GM15510 (cell line): ENCODE results near the gene SH3PXD2A.

Experiments used
- POLR2A ChIP-seq: IDR thresholded peaks from 3 replicates; pipeline ENCODE4 v1.6.1; 2011; ENCODE audit warnings: borderline replicate concordance; ENCODE audit not compliant: insufficient read length; ENCODE audit errors: extremely low read depth

SH3PXD2A gene

DNA sequence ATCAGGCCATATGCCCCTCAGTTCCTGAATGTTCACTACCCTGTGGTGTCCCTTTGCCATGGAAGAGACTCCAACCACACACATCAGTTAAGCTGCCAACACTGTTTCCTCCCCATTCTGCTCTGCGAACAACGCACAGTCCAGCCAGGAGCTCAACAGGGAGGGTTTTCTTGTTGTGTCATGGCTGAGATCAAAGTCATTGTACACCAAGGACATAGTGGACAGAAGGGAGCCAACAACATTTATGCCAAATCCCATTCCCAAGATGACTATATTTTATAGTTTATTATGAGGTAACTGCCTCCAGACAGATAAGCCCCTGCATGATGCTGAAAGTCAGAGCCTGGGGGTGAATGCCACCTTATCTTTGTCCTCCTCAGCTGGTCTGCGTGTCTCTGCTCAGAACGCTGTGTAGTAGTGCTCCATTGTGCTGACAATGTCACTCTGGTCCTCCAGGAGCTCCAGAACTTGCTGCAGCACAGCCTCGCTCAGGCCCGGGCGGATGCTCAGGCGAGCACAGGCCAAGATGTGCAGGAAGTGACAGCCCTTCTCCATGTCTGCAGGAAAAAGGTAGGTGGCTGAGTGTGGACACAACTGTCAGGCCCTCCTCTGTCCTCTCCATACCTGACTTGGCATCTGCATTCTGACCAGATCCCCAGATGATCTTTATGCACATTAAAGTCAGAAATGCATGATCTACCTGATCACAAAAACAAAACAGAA lies 27.1 kb upstream of the SH3PXD2A start:
- TF ChIP-seq POLR2A = no peak

DNA sequence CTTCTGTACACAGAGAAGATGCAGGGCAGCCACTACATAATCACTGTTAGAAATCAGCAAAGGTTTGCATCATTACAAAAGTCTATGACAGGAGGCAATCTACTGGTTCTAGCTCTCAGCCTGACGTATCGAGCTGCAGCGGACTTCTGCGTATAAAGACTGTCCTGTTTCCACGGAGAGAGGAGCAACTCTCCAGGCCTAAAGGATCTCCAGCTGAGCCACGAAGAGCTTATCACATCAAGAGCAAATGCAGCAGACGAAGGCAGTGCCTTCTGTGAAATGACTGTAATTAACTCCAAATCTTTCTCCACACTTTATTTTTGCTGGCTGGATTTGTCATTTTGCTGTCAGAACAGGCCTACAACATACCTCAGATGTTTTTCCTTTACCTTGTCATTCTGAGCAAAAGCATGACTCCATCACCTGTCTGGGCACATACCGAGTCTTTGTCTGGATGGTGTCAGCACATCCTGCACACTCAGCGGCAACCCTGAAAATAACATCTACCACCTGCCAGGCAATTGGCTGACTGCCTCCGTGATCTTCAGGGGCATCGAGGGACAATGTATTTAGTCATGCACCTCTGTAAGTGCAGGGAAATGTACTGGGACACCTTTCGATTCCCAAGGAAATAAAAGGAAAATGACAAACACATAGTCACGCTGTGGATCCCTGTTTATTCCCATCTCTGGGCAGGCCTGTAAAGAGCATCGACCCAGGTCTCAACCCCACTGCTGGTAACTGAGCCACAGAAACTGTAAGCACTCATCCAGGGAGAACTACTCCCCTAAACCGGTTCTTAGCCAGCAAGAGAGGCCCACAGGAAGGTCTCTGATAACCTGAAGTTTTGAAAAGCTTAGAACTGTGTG lies 26.3 kb upstream of the SH3PXD2A start:
- TF ChIP-seq POLR2A = no peak

DNA sequence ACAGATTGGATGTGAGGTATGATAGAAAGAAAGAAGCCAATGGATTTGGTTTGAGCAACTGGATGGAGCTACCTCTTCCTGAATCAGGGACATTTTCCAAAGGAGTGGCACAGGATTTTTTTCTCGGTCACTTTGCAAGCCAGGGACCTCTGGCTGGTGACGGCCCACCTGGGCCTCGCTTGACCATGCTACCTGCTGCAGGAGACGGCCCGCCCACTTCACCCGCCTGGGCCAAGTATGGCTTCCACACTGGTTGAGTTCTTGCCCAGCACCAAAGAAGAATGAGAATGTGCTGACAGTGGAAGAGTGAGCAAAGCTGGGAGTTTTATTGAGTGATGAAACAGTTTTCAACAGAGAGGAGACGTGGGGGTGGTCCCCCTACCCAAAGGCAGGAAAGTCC lies 24.5 kb upstream of the SH3PXD2A start:
- no peak for TF ChIP-seq POLR2A

DNA sequence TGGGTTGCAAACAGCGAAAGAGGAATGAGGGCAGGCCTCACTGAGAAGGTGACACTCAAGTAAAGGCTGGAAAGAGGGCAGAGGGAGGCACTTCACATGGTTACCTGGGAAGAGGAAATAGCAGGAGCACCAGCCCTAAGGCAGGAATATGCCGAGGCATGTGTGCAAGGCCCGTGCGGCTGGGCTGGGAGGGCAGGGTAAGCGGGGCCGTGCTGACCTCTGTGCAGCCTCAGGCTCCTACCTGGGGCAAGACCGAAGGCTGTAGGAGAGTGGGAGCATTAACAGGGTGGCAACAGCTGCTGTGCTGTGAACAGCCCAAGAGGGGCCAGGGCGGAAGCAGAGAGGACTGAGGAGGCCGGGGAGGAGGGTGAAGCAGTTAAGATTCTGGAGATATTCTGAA lies 24.0 kb upstream of the SH3PXD2A start:
- no peak for TF ChIP-seq POLR2A

DNA sequence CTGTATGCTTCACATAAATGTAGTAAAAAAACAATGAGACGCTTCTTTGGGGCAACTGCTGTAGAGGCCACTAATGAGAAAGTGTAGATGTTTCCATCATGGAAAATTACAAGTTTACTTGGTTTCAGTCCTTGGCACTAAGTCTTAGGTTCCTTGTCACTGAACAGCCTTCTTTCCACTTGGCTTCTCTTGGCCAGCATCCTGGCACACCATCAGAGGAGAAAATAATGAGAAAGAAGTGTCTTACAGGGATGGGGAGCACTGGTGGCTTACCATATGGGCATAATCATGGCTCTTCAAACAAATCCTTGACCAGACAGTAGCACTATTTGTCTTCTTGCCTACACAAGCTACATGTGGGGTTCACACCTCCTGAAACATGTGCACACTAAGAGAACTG lies 22.5 kb upstream of the SH3PXD2A start:
- TF ChIP-seq POLR2A = no peak

DNA sequence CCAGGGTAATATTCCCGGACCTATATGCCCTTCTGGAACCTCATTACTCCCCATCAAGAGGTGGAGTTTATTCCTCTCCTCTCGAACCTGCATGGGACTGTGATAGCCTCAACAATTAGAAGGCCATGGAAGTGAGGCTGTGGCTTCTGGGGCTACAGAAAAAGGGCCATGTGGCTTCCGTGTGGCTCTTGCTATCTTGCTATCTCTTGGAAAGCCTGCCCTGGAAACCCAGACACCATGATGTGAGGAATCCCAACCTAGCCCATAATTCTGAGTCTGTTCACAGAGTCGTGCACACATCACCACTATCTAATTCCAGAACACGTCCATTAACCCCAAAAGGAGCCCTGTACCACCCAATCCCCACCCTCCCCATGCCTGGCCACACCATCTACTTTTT lies 20.8 kb upstream of the SH3PXD2A start:
- TF ChIP-seq POLR2A = no peak

DNA sequence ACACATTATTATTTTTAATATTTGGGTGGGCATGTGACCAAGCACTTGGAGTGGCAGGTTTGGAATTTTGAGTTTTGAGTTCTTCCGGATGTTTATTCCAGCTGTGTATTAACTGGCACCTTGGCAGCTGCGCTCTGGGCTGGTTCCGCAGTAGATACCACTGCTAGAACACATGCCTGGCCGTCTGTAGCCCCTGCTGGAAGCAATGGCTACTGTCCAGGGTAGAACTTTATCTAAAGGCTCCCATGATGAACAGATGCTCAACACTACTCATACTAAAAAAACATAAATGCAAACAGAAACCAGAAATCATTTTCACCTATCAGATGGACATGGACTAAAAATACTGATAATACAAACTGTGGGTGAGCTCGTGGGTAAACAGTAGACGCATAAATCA lies 19.4 kb upstream of the SH3PXD2A start:
- TF ChIP-seq POLR2A = no peak

DNA sequence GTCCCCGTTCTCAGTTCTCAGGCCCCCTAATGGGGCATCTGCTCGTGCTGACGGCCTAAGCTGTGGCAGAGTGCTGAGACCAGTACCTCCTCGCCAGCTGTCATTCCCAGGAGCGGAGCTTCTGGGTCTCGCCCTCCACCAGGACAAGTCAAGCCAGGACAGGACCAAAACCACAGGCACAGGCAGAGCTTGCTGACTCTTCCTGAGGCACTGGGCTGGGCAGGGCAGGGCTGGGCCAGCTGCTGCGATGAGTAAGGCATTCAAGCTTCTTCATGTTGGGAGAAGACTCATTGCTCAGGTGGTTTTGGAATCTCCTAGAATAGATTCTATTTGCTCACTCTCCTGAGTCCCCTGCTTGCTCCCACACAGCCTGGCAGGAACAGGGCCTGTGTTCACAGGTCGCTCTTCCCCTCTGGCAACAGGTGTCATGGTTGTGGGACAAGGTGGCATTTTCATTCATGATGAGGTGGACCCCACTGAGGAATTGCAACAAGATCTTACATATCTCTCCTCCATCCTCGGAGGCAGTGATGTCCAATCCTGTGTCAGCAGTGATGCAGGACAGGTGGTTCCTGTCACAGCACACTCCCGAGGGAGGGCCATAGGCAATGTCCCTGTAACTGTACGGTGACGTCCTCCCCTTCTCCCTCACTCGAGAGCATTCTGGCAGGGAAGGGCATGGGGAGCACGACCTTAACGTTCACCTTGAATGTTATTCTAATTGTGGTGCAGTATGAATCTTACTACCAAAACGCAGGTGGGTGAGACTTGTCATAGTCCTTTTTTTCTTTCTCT lies 17.0 kb upstream of the SH3PXD2A start:
- TF ChIP-seq POLR2A = no peak

DNA sequence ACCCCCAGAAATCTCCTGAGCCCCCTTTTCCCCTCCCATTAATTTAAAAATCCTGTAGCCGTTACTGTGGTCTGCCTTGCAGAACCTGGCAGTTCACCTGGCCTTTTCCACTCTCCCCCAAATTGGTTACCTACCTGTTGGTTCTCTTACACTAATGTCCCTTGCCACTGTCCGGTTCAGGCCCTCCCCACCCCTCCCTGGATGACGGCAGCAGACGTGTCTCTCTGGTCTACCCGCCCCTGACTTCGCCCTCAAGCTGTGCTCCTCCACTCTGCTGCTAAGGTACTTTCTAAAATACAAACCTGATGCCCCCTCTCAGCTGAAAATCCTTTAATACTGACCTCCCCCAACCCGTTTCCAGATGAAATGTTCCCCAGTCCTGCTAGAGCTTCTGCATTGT lies 15.6 kb upstream of the SH3PXD2A start:
- no peak for TF ChIP-seq POLR2A

DNA sequence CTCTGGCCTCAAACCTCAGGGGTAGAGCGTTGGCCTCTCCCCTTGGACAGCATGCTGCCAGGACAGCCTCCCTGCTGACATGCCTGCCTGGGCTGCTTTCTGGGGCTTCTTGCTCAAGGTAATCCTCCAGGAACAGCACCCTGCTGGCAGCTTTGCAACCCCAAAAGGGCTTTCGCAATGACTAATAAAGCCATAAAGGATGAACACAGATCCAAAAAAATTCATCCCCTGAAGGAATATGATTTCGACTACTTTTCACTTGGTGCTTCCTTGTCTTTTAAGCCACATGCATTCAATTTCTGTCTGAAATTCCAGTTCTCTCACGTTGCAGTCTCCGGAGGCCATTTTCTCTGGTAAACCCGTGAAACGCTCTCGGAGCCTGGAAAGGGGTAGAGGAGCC lies 15.1 kb upstream of the SH3PXD2A start:
- no peak for TF ChIP-seq POLR2A

DNA sequence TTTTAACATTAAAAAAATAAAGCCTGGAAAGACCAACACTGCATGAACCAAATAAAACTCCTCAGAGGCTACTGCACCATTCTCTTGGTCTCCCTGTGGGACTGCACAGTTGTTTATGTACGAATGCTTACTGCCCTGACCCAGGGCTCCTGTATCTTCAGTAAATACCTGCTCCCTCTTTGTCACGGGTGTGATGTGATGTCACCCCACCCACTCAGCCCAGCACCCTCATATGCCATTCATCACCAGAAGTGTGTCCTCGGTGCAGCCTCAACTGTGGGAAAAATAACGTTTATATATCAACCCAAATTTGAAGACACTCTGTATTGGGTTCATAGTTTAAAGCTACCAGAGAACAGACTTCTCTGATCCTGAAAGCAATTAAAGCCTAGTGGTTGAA lies 14.0 kb upstream of the SH3PXD2A start:
- no peak for TF ChIP-seq POLR2A

DNA sequence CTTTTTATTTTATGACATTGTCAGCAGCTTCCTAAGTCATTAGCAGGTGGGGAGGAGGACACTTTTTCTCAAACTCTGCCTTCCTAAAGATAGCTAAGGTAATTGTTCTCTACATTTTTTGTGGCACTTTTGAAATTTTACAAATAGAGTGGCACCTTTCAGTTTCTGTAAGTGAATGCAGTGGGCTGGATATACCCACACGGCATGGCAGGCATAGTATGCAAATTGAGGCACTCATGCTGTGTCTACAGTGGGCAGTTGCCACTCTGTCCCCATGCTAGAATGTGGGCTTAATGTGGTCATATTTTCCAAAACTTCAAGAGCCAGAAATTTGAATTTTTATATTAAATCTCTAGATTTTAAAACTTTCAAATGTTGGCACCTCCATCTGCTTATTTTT lies 12.8 kb upstream of the SH3PXD2A start:
- no peak for TF ChIP-seq POLR2A

DNA sequence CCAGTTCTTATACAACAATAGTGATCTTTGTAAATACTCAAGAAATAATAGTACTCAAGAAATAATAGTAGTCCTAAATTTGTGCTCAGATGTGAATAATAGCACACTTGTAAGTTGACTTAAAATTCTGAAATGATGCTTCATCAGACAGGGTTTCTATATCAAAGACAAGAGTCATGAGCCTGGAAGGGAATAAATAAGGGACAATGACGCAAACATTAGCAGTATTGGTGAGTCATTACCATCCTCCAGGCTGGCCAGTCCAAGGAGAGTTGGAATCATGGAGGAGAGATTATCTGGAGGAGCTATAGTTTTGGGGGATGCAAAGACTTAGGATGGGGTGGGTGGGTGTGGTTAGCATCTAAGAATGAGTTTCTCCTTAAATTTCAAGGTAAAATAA lies 6.1 kb upstream of the SH3PXD2A start:
- no peak for TF ChIP-seq POLR2A

DNA sequence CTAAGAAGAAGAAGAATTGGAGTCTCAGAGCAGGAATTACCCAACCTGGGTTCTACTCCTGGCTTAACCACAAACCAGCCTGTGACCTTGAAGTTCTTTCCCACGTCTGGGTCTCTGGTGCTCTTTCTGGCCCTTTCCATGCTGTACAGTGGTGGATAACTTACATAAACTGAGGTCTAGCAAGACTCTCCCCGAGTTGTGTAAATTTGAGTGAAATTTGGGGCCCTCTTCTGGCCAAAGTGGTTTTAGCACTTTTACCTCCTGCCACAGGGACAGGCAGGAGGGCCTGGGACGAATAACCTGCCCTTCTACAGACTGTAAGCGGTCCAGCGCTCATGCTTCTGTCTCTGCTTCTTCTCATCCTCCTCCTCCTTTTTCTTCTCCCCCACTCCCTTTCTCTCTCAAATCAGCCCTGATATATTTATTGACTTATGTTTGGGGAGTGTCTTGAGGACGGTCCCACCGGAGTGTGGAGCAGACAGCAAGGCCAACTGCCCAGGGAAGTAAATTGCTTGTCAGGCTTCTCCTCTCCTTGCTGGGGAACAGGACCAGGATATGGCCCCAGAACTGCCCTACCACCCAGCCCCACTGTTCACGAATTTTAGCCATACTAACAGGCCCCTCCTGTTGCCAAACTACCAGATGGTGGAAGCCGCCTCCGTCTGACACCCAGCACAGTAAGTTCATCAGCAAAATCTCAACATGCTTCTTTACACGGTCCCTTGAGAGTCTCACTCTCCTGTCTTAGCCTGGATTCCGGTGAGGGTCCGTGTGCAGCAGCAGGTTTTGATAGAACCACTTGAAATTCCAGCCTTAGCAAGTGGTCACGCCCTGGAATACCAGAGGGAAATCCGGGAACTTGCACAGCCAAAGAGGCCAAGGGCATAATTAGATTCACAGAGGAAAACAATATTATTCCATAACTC lies 4.0 kb upstream of the SH3PXD2A start:
- TF ChIP-seq POLR2A = no peak

DNA sequence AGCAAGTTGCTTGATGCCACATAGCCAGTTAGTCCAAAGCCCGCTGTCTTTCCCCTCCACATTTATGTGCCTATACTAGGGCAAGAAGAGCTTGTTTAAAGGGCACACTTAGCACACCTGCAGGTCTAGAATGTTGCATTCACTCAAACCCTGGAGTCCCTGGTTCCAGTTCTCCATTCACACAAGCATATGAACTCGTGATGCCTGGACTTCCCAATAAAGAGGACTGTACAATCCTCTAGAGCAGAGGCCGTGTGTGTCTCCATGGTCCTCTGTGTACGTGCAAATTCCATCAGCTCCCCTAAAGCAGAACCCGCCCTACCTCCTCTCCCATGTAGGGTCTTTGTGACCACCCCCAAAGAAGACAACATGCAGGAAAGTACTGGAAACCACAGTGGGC lies 3.0 kb upstream of the SH3PXD2A start:
- TF ChIP-seq POLR2A = no peak

DNA sequence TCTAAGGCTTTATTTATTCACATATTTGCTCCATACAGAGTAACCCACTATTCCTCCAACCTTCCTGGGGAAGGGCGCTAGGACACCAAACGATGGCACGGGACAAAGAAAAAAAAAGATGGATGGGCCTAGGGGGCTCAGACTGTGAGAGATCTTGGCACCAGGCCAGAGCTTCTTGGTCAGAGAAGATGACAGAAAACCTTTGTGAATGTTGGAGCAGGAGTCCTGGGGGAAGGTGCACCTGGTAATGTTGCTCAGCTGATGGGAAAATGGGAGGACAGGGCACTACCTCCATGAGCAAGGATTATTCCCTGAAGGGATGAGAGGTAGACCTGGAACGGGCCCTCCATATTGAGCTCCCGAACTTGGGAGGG lies 1.4 kb upstream of the SH3PXD2A start:
- no peak for TF ChIP-seq POLR2A
